GM08714 (cell line): Measurements from ENCODE around the gene ANKRD40.
"Not testable (repeated sequence)": the region's sequence is repeated elsewhere in the genome, so short reads cannot be mapped to it uniquely, and the experiment has no call there.

ENCODE experiments used
- H3K4me3 ChIP-seq: fragments of 200-500 bp; sonication (Bioruptor generic); 2 replicates; pipeline ENCODE4 v1.5.1; 2014; ENCODE audit warnings: mild to moderate bottlenecking, low read length, inconsistent platforms
- ZNF274 ChIP-seq: IDR thresholded peaks from 2 replicates; pipeline ENCODE4 v1.6.1; 2012; ENCODE audit warnings: mild to moderate bottlenecking, low read depth, low read length

The ANKRD40 gene

GRCh38 chr17:50685334-50685665, 22.4 kb downstream of the ANKRD40 start:
- no peak overlapping the region for H3K4me3 ChIP-seq
- no peak for TF ChIP-seq ZNF274

GRCh38 chr17:50684612-50685333, 22.9 kb downstream of the ANKRD40 start:
- no peak for TF ChIP-seq ZNF274
- no peak overlapping the region for H3K4me3 ChIP-seq

GRCh38 chr17:50684288-50684611, 23.5 kb downstream of the ANKRD40 start:
- TF ChIP-seq ZNF274, result no peak
- no peak overlapping the region for H3K4me3 ChIP-seq

- no peak for TF ChIP-seq ZNF274
- no peak overlapping the region for H3K4me3 ChIP-seq
Measured at GRCh38 chr17:50683434-50684287, 24.1 kb downstream of the ANKRD40 start.

GRCh38 chr17:50682938-50683337, 24.8 kb downstream of the ANKRD40 start:
- no peak overlapping the region for H3K4me3 ChIP-seq
- TF ChIP-seq ZNF274, result no peak

- H3K4me3 ChIP-seq, result no peak overlapping the region
- TF ChIP-seq ZNF274, result no peak
Measured at GRCh38 chr17:50682441-50682840, 25.3 kb downstream of the ANKRD40 start.

- TF ChIP-seq ZNF274, result no peak
- no peak overlapping the region for H3K4me3 ChIP-seq
Measured at GRCh38 chr17:50681263-50682200, 26.2 kb downstream of the ANKRD40 start.

- not testable (repeated sequence) for H3K4me3 ChIP-seq
Measured at GRCh38 chr17:50680543-50681262, 27.0 kb downstream of the ANKRD40 start.

- TF ChIP-seq ZNF274, result no peak
Measured at GRCh38 chr17:50680126-50680525, 27.6 kb downstream of the ANKRD40 start.

GRCh38 chr17:50679008-50679544, 28.6 kb downstream of the ANKRD40 start:
- no peak overlapping the region for H3K4me3 ChIP-seq
- no peak for TF ChIP-seq ZNF274

More at GRCh38 chr17:50680126-50680525, 27.6 kb downstream of the ANKRD40 start:
- no peak overlapping the region for H3K4me3 ChIP-seq

- no peak overlapping the region for H3K4me3 ChIP-seq
- TF ChIP-seq ZNF274, result no peak
Measured at GRCh38 chr17:50677851-50678375, 29.8 kb downstream of the ANKRD40 start.

- no peak for TF ChIP-seq ZNF274
- no peak overlapping the region for H3K4me3 ChIP-seq
Measured at GRCh38 chr17:50676065-50676975, 31.4 kb downstream of the ANKRD40 start.
